K562 (cell line): ENCODE measurements around the gene WWP2. TPM values are rescaled to one million over a fixed set of nuclear protein-coding genes. Genes with fewer than 3 reads are reported as not detected.

Experiments used
- ATAC-seq: fragments of 200-7000 bp; cut with Tn5 transposase; 3 replicates; pipeline ENCODE4 v1.9.1; 2020; ENCODE audit warnings: moderate library complexity
- BruUV-seq: library from RNA; stranded (reverse); fragments of 400-500 nt; replicated peaks from 2 replicates; lab custom pipeline; 2021; lab: Mats Ljungman, UMichigan
- CTCF ChIA-PET: fragments of 300-600 bp; formaldehyde crosslinking; extraction: SDS; loops from one replicate; lab custom pipeline; 2021; ENCODE audit warnings: low intra/inter-chr PET ratio; lab: Yijun Ruan, JAX
- POLR2A ChIA-PET: fragments of 300-600, 350-650 bp; sonication (Branson Sonifier 250); formaldehyde crosslinking; extraction: SDS; loops from one replicate; lab custom pipeline; 2021; ENCODE audit warnings: antibody characterized with exemption, inconsistent platforms; lab: Yijun Ruan, JAX
- DNase-seq, 4 experiments: peaks; one replicate each; pipeline versions ENCODE4 v3.0.0 to v3.0.0-alpha.2; 2011 to 2018; ENCODE audit warnings: low spot score in 3 of 4, mixed read lengths in 3 of 4; ENCODE audit errors: extremely low read depth in 1 of 4
- FAIRE-seq: peaks from 2 replicates; lab custom pipeline; 2011; peaks lifted over from hg19 to GRCh38; lab: Jason Lieb, UNC
- H2AFZ ChIP-seq: 2 replicates; pipeline ENCODE4 v1.6.0; 2011; ENCODE audit warnings: low read depth, low read length, control low read depth, inconsistent platforms
- H3K27ac ChIP-seq: fragments of 200-600 bp; 3 replicates; pipeline ENCODE4 v1.8.0; 2011; ENCODE audit warnings: low read depth, mild to moderate bottlenecking, control low read depth, inconsistent platforms, low read length, moderate library complexity, mixed read lengths; ENCODE audit errors: extremely low read depth
- H3K27me3 ChIP-seq, 2 experiments: fragments of 300-600 bp in 1 of 2; 2 replicates in 1 of 2; 3 replicates in 1 of 2; pipeline versions ENCODE4 v1.6.0 to v1.8.0; 2011; ENCODE audit warnings: inconsistent platforms in 2 of 2, low read length in 2 of 2, mild to moderate bottlenecking in 1 of 2, mixed read lengths in 1 of 2, moderate library complexity in 1 of 2; ENCODE audit not compliant: control insufficient read depth in 2 of 2, insufficient read depth in 2 of 2
- H3K36me3 ChIP-seq: fragments of 300-600 bp; 3 replicates; pipeline ENCODE4 v1.8.0; 2011; ENCODE audit warnings: mild to moderate bottlenecking, low read length, inconsistent platforms; ENCODE audit not compliant: control insufficient read depth, insufficient read depth
- H3K4me1 ChIP-seq, 2 experiments: fragments of 200-600 bp in 1 of 2; replicated peaks in 1 of 2; 2 replicates in 1 of 2; 3 replicates in 1 of 2; pipeline versions ENCODE4 v1.5.1 to v1.8.0; 2011; ENCODE audit warnings: inconsistent platforms in 2 of 2, low read length in 2 of 2, mild to moderate bottlenecking in 1 of 2, mixed read lengths in 1 of 2, moderate library complexity in 1 of 2; ENCODE audit not compliant: control insufficient read depth in 2 of 2, insufficient read depth in 2 of 2
- H3K4me2 ChIP-seq: 2 replicates; pipeline ENCODE4 v1.6.1; 2011; ENCODE audit warnings: low read length, control low read depth, inconsistent platforms, mixed read lengths; ENCODE audit not compliant: insufficient read depth
- H3K4me3 ChIP-seq: fragments of 200-600 bp; sonication (generic), shearing (Covaris generic); 2 replicates; pipeline ENCODE4 v1.5.1; 2016; ENCODE audit warnings: control low read depth, inconsistent platforms
- H3K79me2 ChIP-seq: fragments of 200-600 bp; 3 replicates; pipeline ENCODE4 v1.8.0; 2011; ENCODE audit warnings: low read length, inconsistent platforms; ENCODE audit not compliant: control insufficient read depth, insufficient read depth
- H3K9ac ChIP-seq, 2 experiments: 2 replicates each; pipeline versions ENCODE4 v1.6.0 to v1.6.1; 2011; ENCODE audit warnings: low read depth in 2 of 2, low read length in 2 of 2, control low read depth in 1 of 2, inconsistent platforms in 1 of 2, mild to moderate bottlenecking in 1 of 2, mixed read lengths in 1 of 2; ENCODE audit not compliant: insufficient read depth in 1 of 2
- H3K9me1 ChIP-seq: one replicate; pipeline ENCODE4 v1.6.0; 2011; ENCODE audit warnings: inconsistent platforms, mild to moderate bottlenecking, low read length, moderate library complexity; ENCODE audit not compliant: control insufficient read depth, insufficient read depth
- H3K9me3 ChIP-seq: replicated peaks from 2 replicates; pipeline ENCODE4 v1.5.1; 2011; ENCODE audit warnings: low read depth, low read length, inconsistent platforms; ENCODE audit not compliant: control insufficient read depth, insufficient read depth
- H4K20me1 ChIP-seq: replicated peaks from 2 replicates; pipeline ENCODE4 v1.6.1; 2011; ENCODE audit warnings: low read length, inconsistent platforms, mixed read lengths; ENCODE audit not compliant: control insufficient read depth, insufficient read depth
- CEBPB ChIP-seq: fragments of 450-650 bp; IDR thresholded peaks from 2 replicates; pipeline ENCODE4 v1.6.1; 2016; ENCODE audit warnings: missing genetic modification characterization, missing compliant biosample characterization
- FOXA3 ChIP-seq, 2 experiments: fragments of 450-650 bp in 1 of 2; sonication (generic) in 1 of 2; formaldehyde crosslinking; IDR thresholded peaks in 1 of 2; conservative IDR thresholded peaks in 1 of 2; 2 replicates each; pipeline versions ENCODE4 v1.4.0 to v1.8.0; 2020 to 2022; ENCODE audit warnings: mild to moderate bottlenecking in 2 of 2, missing genetic modification reagents in 1 of 2
- PHB ChIP-seq: fragments of 250-450 bp; sonication (Bioruptor Pico); IDR thresholded peaks from 2 replicates; pipeline ENCODE4 v1.5.0; 2021
- ZBTB8A ChIP-seq: fragments of 450-650 bp; IDR thresholded peaks from 2 replicates; pipeline ENCODE4 v1.6.1; 2018; ENCODE audit warnings: mild to moderate bottlenecking, moderate library complexity; ENCODE audit not compliant: partially characterized antibody
- WGBS: fragments of 100-300 bp; shearing (Covaris generic); methylation state at CpG from one replicate; pipeline ENCODE4 v1.1.6; 2016; ENCODE audit warnings: low coverage, mixed read lengths; ENCODE audit not compliant: insufficient coverage; ENCODE audit errors: missing lambda C conversion rate; 5-methylcytosine and 5-hydroxymethylcytosine counted together
- in situ Hi-C: fragments of 300-500 bp; cut with MboI; formaldehyde crosslinking; loops from 4 replicates; pipeline ENCODE4 v1.15.0; 2018; ENCODE audit warnings: inconsistent platforms, mixed read lengths
- intact Hi-C: fragments of 100-400 bp; cut with micrococcal nuclease; formaldehyde crosslinking; loops from 2 replicates; pipeline ENCODE4 v1.14.2; 2022
- polyA plus RNA-seq, 8 experiments: library from polyadenylated mRNA; depleted of rRNA in 4 of 8; stranded (reverse) in 5 of 8; unstranded in 3 of 8; fragments of >200 nt; fragmentation: Nextera tagmentation in 2 of 8; fragmentation: Illumina TruSeq in 1 of 8; extraction: Ambion mirVana in 2 of 8; extraction: Trizol in 1 of 8; gene quantifications; 2 replicates each; pipeline versions ENCODE4 v1.2.1 to v1.2.3, GENCODE V29; 2011 to 2014; ENCODE audit warnings: inconsistent platforms in 1 of 8, missing spikeins in 1 of 8
- total RNA-seq, 7 experiments: library from RNA; depleted of rRNA in 6 of 7; stranded (reverse); fragments of >200 nt in 6 of 7; fragmentation: Illumina TruSeq in 2 of 7; extraction: Trizol in 2 of 7; gene quantifications; 2 replicates each; pipeline versions ENCODE4 v1.2.1 to v1.2.3, GENCODE V29; 2011 to 2021; ENCODE audit warnings: low replicate concordance in 1 of 7

The WWP2 gene
- total and polyA plus RNA-seq, 9 of the 15 experiments (the other 6 are each of a cell fraction or from before 2014, with no cell fraction given), result 1.9 to 34.4 (median 14.6) TPM

DNA sequence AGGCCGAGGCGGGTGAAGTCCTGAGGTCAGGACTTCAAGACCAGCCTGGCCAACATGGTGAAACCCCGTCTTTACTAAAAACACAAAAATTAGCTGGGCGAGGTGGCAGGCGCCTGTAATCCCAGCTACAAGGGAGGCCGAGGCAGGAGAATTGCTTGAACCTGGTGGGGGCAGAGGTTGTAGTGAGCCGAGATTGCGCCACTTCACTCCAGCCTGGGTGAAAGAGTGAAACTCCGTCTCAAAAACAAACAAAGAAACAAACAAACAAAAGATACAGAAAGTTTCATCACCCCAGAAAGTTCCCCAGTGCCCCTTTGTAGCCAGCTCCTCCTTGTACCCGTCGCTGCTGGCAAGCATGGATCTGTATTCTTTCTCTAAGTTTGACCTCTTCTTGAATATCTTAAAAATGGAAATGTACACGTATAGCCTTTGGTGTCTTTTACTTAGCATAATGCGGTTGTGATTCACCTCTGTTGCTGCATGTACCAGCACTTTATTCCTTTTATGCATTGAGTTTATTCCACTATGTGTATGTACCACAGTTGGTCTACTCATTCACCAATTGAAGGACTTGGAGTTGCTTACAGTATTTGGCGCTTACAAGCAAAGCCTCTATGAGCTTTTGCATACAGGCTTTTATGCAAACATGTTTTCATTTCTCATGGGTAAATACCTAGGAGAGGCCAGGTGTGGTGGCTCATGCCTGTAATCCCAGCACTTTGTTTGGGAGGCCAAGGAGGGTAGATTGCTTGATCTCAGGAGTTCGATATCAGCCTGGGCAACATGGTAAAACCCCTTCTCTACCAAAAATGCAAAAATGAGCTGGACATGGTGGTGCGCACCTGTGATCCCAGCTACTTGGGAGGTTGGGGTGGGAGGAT is 101.5 kb downstream of the WWP2 start:
- Histone ChIP-seq H3K27ac (no peak overlapping the region), H3K36me3 (peaks cover 9% of the 10 kb centered on the region; the same call in 1 of the 3 replicates), H3K4me3 (no peak overlapping the region), H3K9me3 (peaks cover 5% of the 10 kb centered on the region; the same call in 1 of the 2 replicates), H3K4me2 (no peak overlapping the region), H2AFZ (no peak overlapping the region), H3K9ac (no peak overlapping the region), H4K20me1 (no peaks in the 10 kb centered on the region; the same call in 1 of the 2 replicates), H3K4me1 (peaks cover 10 to 18% of the 10 kb centered on the region in 2 experiments), H3K27me3 (no peaks in the 10 kb centered on the region), H3K79me2 (no peaks in the 10 kb centered on the region; the same call in 2 of the 3 replicates), H3K9me1 (no peaks in the 10 kb centered on the region)
- ATAC-seq (no peak), DNase-seq (no peak), FAIRE-seq (no peak)
- POLR2A ChIA-PET, result no interaction called here
- WGBS, result 80% methylated on average over 16 of the region's 16 CpGs
- in situ Hi-C loops, result no loop called here
- BruUV-seq, result no TSS peak
- TF ChIP-seq FOXA3 (CRISPR knock-in tag; conservative IDR thresholded peaks at IDR 0.05 in 1 of 2, IDR thresholded peaks at IDR 0.05 in 1 of 2) (no peak), CEBPB (0 out of 2 replicates have a peak, but pooled peaks have one; percentile 22), PHB (CRISPR knock-in tag) (no peak), ZBTB8A (no peak)
- CTCF ChIA-PET, result no interaction called here
- intact Hi-C loops, result no loop called here
